HCT116 (cell line): ENCODE results near the gene VTI1A. TPM values are rescaled to one million over a fixed set of nuclear protein-coding genes. Genes with fewer than 3 reads are reported as not detected.

ENCODE experiments used
- ATAC-seq: fragments of 200-7000 bp; cut with Tn5 transposase; 2 replicates; pipeline ENCODE4 v1.9.1; 2020; ENCODE audit warnings: mild to moderate bottlenecking, moderate library complexity
- BruUV-seq: library from RNA; stranded (reverse); fragments of 400-500 nt; replicated peaks from 2 replicates; lab custom pipeline; 2021; lab: Mats Ljungman, UMichigan
- CTCF ChIA-PET: fragments of 300-600 bp; sonication (Branson Sonifier 250); formaldehyde crosslinking; loops from one replicate; lab custom pipeline; 2021; ENCODE audit warnings: antibody characterized with exemption; lab: Charles Lee
- POLR2A ChIA-PET: fragments of 300-600, 350-600 bp; sonication (Branson Sonifier 250); formaldehyde crosslinking; loops from one replicate; lab custom pipeline; 2021; ENCODE audit warnings: antibody characterized with exemption; lab: Charles Lee
- RAD21 ChIA-PET, 2 experiments: fragments of 300-600 bp; sonication (Branson Sonifier 250); formaldehyde crosslinking; loops; one replicate each; lab custom pipeline; 2023; ENCODE audit warnings: low total read pairs in 2 of 2; ENCODE audit not compliant: uncharacterized antibody in 2 of 2, unreplicated experiment in 2 of 2, low non-redundant PET in 1 of 2; lab: Charles Lee
- DNase-seq: peaks from one replicate; pipeline ENCODE4 v3.0.0-alpha.2; 2010; ENCODE audit warnings: low read depth, low spot score
- H2AFZ ChIP-seq: fragments of 200-600 bp; shearing (Covaris generic), sonication (generic); 2 replicates; pipeline ENCODE4 v1.6.1; 2017; ENCODE audit warnings: low read depth, mixed run types, mixed read lengths, antibody characterized with exemption, low read length; ENCODE audit not compliant: poor library complexity, severe bottlenecking
- H3K27ac ChIP-seq: 2 replicates; pipeline ENCODE4 v1.5.1; 2012; ENCODE audit warnings: low read depth, low read length
- H3K27me3 ChIP-seq: fragments of 200-600 bp; sonication (generic); 2 replicates; pipeline ENCODE4 v1.6.1; 2016; ENCODE audit warnings: mixed run types, low read length, mixed read lengths; ENCODE audit not compliant: insufficient read depth
- H3K36me3 ChIP-seq, 2 experiments: fragments of 200-500 bp in 1 of 2; fragments of 200-600 bp in 1 of 2; sonication (Bioruptor generic) in 1 of 2; sonication (generic) in 1 of 2; 2 replicates each; pipeline versions ENCODE4 v1.5.1 to v1.6.1; 2014 to 2016; ENCODE audit warnings: low read length in 2 of 2, inconsistent platforms in 1 of 2, mixed read lengths in 1 of 2, mixed run types in 1 of 2; ENCODE audit not compliant: insufficient read depth in 2 of 2, control insufficient read depth in 1 of 2
- H3K4me1 ChIP-seq, 2 experiments: fragments of 200-600 bp in 1 of 2; sonication (generic) in 1 of 2; 2 replicates each; pipeline versions ENCODE4 v1.5.1 to v1.6.1; 2012 to 2017; ENCODE audit warnings: low read length in 2 of 2, inconsistent platforms in 1 of 2, mild to moderate bottlenecking in 1 of 2, mixed read lengths in 1 of 2, mixed run types in 1 of 2, moderate library complexity in 1 of 2; ENCODE audit not compliant: insufficient read depth in 2 of 2, control insufficient read depth in 1 of 2
- H3K4me2 ChIP-seq: fragments of 200-600 bp; sonication (generic); 2 replicates; pipeline ENCODE4 v1.6.1; 2017; ENCODE audit warnings: mixed run types, low read length, mixed read lengths
- H3K4me3 ChIP-seq, 2 experiments: fragments of 200-600 bp in 1 of 2; sonication (generic) in 1 of 2; replicated peaks in 1 of 2; 2 replicates each; pipeline ENCODE4 v1.5.1; 2011 to 2016; ENCODE audit warnings: low read length in 2 of 2, control low read depth in 1 of 2, low read depth in 1 of 2, mild to moderate bottlenecking in 1 of 2, mixed read lengths in 1 of 2, mixed run types in 1 of 2
- H3K79me2 ChIP-seq: fragments of 200-600 bp; sonication (generic); 2 replicates; pipeline ENCODE4 v1.6.1; 2017; ENCODE audit warnings: mild to moderate bottlenecking, mixed run types, low read length, moderate library complexity, mixed read lengths; ENCODE audit not compliant: insufficient read depth
- H3K9ac ChIP-seq: fragments of 200-600 bp; sonication (generic); 2 replicates; pipeline ENCODE4 v1.6.1; 2016; ENCODE audit warnings: low read length, mixed read lengths
- H3K9me2 ChIP-seq: fragments of 200-600 bp; sonication (generic), shearing (Covaris generic); 2 replicates; pipeline ENCODE4 v1.6.1; 2017; ENCODE audit warnings: mixed run types, mild to moderate bottlenecking, moderate library complexity; ENCODE audit not compliant: insufficient read depth
- H3K9me3 ChIP-seq, 2 experiments: fragments of 200-500 bp in 1 of 2; fragments of 200-600 bp in 1 of 2; sonication (Bioruptor generic) in 1 of 2; sonication (generic) in 1 of 2; 2 replicates each; pipeline ENCODE4 v1.6.1; 2014 to 2017; ENCODE audit warnings: low read length in 2 of 2, mixed read lengths in 2 of 2, inconsistent platforms in 1 of 2, low read depth in 1 of 2, mild to moderate bottlenecking in 1 of 2, mixed run types in 1 of 2, moderate library complexity in 1 of 2; ENCODE audit not compliant: control insufficient read depth in 1 of 2, insufficient read depth in 1 of 2
- H4K20me1 ChIP-seq: fragments of 200-600 bp; sonication (generic), shearing (Covaris generic); 2 replicates; pipeline ENCODE4 v1.6.1; 2017; ENCODE audit warnings: mixed run types, mild to moderate bottlenecking, moderate library complexity; ENCODE audit not compliant: insufficient read depth
- ATF3 ChIP-seq: IDR thresholded peaks from 2 replicates; pipeline ENCODE4 v1.6.1; 2012
- CBX3 ChIP-seq: IDR thresholded peaks from 2 replicates; pipeline ENCODE4 v1.6.1; 2012; ENCODE audit warnings: low read depth
- CTCF ChIP-seq, 3 experiments: fragments of 200-600 bp in 1 of 3; sonication (generic) in 1 of 3; IDR thresholded peaks in 2 of 3; conservative IDR thresholded peaks in 1 of 3; 2 replicates each; pipeline ENCODE4 v1.5.1; 2012 to 2017; ENCODE audit warnings: low read depth in 2 of 3, low read length in 2 of 3, antibody characterized with exemption in 1 of 3, borderline replicate concordance in 1 of 3, control low read depth in 1 of 3, mild to moderate bottlenecking in 1 of 3, mixed read lengths in 1 of 3, mixed run types in 1 of 3, moderate library complexity in 1 of 3; ENCODE audit not compliant: insufficient read depth in 1 of 3
- ELF1 ChIP-seq: IDR thresholded peaks from 2 replicates; pipeline ENCODE4 v1.6.1; 2012; ENCODE audit warnings: low read depth, borderline replicate concordance
- EZH2 ChIP-seq: fragments of 200-600 bp; sonication (generic); IDR thresholded peaks from 2 replicates; pipeline ENCODE4 v1.6.1; 2017; ENCODE audit warnings: antibody characterized with exemption, mixed run types
- EZH2phosphoT487 ChIP-seq: fragments of 200-600 bp; IDR thresholded peaks from 2 replicates; pipeline ENCODE4 v1.6.1; 2018; ENCODE audit warnings: antibody characterized with exemption, borderline replicate concordance
- FOSL1 ChIP-seq: IDR thresholded peaks from 2 replicates; pipeline ENCODE4 v1.6.1; 2012; ENCODE audit warnings: low read depth
- MAX ChIP-seq: IDR thresholded peaks from 2 replicates; pipeline ENCODE4 v1.6.1; 2012
- POLR2A ChIP-seq: IDR thresholded peaks from 2 replicates; pipeline ENCODE4 v1.7.0; 2011; ENCODE audit warnings: borderline replicate concordance; ENCODE audit not compliant: insufficient read depth, insufficient read length; ENCODE audit errors: extremely low read depth
- RAD21 ChIP-seq: IDR thresholded peaks from 2 replicates; pipeline ENCODE4 v1.6.1; 2012; ENCODE audit warnings: low read depth, mild to moderate bottlenecking
- SIN3A ChIP-seq: IDR thresholded peaks from 2 replicates; pipeline ENCODE4 v1.6.1; 2012; ENCODE audit warnings: low read depth
- SP1 ChIP-seq: IDR thresholded peaks from 2 replicates; pipeline ENCODE4 v1.6.1; 2012; ENCODE audit warnings: low read depth
- SRF ChIP-seq: IDR thresholded peaks from 2 replicates; pipeline ENCODE4 v1.6.1; 2012; ENCODE audit warnings: low read depth
- TCF7L2 ChIP-seq: IDR thresholded peaks from 2 replicates; pipeline ENCODE4 v1.7.0; 2011; ENCODE audit warnings: borderline replicate concordance, inconsistent platforms; ENCODE audit not compliant: insufficient read depth, insufficient read length; ENCODE audit errors: extremely low read depth
- ZFX ChIP-seq: fragments of 450-650 bp; IDR thresholded peaks from 2 replicates; pipeline ENCODE4 v1.6.1; 2017
- ZNF274 ChIP-seq: fragments of 200-500 bp; sonication (Bioruptor generic); IDR thresholded peaks from 2 replicates; pipeline ENCODE4 v1.6.1; 2014; ENCODE audit warnings: mild to moderate bottlenecking, low read depth, low read length, inconsistent platforms
- intact Hi-C: fragments of 100-400 bp; cut with micrococcal nuclease; formaldehyde crosslinking; loops from 2 replicates; pipeline ENCODE4 v1.10.0; 2022
- total RNA-seq: library from RNA; stranded (reverse); gene quantifications from one replicate; pipeline ENCODE4 v1.2.1, GENCODE V29; 2021; ENCODE audit not compliant: unreplicated experiment

Gene VTI1A
- total RNA-seq, 1 experiment from 2014 or later = 80.7 TPM

GRCh38 chr10:112605063-112605462 is 158.0 kb downstream of the VTI1A start:
- ChIA-PET POLR2A (no interaction called here), CTCF (no interaction called here), RAD21 (no interaction called here)
- Histone ChIP-seq H2AFZ (no peak overlapping the region), H3K27me3 (no peaks in the 10 kb centered on the region), H3K36me3 (no peaks in the 10 kb centered on the region), H3K79me2 (peaks cover 21% of the 10 kb centered on the region), H3K4me3 (no peak overlapping the region), H3K9me3 (no peaks in the 10 kb centered on the region), H4K20me1 (no peaks in the 10 kb centered on the region), H3K27ac (no peak overlapping the region), H3K9me2 (no peaks in the 10 kb centered on the region), H3K4me1 (peaks cover 2 to 13% of the 10 kb centered on the region in 2 experiments; a peak in 2 of 4 replicates), H3K9ac (no peak overlapping the region), H3K4me2 (no peak overlapping the region)
- ATAC-seq (no peak), DNase-seq (no peak)
- intact Hi-C loops = no loop called here
- BruUV-seq = no TSS peak
- no peak for TF ChIP-seq RAD21
- no peak for TF ChIP-seq ATF3
- TF ChIP-seq SP1 = no peak
- no peak for TF ChIP-seq ZFX
- TF ChIP-seq MAX = no peak
- no peak for TF ChIP-seq SRF
- no peak for TF ChIP-seq TCF7L2
- no peak for TF ChIP-seq CBX3
- no peak for TF ChIP-seq FOSL1
- no peak for TF ChIP-seq ZNF274
- TF ChIP-seq EZH2 = no peak
- no peak for TF ChIP-seq ELF1
- no peak for TF ChIP-seq SIN3A
- no peak for TF ChIP-seq POLR2A
- TF ChIP-seq EZH2phosphoT487 = no peak
- TF ChIP-seq CTCF (IDR thresholded peaks at IDR 0.05 in 2 of 3, conservative IDR thresholded peaks at IDR 0.05 in 1 of 3; ENCODE audit: borderline replicate concordance in 1 of 3, insufficient read depth in 1 of 3, low read depth in 2 of 3, low read length in 2 of 3) = no peak
